UCSD-AML1 (cell line): Measurements from ENCODE around the gene DDT.
"Not testable (repeated sequence)": the region's sequence is repeated elsewhere in the genome, so short reads cannot be mapped to it uniquely, and the experiment has no call there.

Experiments used
- DNase-seq: peaks from one replicate; lab custom pipeline; 2025; ENCODE audit not compliant: unreplicated experiment; lab: John Stamatoyannopoulos, UW

Gene DDT

DNA sequence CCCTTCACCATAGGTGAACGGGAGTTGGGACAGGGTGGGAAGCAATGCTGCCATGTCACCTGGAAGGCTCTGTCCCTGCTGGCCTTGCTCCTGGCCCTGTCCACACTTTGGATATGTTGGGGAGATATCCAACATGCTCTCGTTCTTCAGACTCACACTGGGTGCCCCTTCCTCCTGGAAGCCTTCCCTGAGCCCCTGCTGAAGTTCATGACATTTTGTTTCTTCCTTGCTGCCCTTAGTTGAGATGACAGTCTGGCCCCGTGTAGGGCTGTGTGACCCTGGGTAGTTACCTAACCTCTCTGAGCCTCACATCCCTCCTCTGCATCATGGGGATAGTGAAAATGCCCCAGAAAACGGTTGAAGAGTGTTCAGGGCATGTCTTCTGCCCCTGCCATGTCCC is 20.8 kb downstream of the DDT start:
- DNase-seq = not testable (repeated sequence)

DNA sequence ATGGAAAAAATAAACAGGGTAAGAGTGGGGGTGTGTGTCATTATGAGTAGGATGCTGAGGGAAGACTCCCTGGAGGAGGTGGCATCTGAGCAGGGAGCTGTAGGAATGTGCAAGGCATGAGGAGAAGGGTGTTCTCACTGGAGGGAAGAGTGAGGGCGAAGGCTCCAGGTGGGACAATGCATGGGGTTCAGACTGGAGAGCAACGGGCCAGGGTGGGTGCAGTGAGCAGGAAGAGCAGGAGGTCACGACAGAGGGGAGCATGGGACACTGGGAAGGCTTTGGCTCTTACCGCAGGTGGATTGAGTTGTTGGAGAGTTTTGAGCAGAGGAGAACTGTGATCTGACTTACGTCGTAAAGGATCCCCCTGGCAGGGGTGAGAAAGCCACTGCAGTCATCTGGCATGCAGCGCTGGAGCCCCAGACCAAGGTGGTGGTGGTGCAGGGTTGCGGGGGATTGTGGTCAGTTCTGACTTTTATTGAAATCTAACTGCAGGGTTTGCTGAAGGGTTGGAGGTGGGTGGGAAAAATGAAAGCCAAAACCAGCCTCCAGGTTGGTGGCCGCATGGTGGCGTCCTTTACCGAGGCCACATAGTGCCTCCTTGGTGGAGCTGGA is 21.3 kb downstream of the DDT start:
- DNase-seq = not testable (repeated sequence)

DNA sequence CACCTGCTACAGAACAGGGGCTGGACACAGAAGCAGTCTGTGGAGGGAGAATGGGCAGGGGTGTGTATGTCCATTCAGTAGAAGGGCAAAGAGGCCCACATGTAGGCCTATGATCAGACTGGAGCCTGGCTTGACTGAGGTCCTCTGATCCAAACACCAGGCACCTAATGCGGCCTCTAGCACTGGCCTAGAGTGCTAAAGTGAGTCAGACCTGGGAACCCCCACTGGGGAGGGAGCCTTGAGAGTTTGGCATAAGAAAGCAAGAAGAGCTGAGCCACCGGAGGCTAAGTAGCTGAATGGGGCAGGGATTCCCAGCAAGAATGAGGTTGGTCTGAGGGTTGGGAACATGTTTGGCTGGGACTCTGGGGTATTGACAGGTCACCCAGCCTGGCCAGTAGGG is 22.9 kb downstream of the DDT start:
- not testable (repeated sequence) for DNase-seq

DNA sequence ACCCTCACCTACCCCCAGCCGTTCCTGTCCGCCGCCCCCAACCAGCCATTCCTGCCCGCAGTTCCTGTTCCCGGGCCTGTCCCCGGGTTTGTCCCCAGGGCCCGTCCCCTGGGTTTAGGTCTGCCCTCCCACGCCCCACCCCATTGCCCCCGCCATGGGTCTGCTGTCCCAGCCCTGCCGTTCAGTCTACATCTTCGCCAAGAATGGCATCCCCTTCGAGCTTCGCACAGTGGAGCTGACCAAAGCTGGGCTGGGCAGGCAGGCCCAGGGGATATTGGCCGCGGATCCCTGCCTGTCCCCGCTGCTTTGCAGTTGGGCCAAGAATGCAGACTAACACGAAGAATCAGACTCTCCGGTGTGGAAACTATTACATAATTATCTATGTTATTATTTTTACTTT is 24.5 kb downstream of the DDT start:
- not testable (repeated sequence) for DNase-seq

DNA sequence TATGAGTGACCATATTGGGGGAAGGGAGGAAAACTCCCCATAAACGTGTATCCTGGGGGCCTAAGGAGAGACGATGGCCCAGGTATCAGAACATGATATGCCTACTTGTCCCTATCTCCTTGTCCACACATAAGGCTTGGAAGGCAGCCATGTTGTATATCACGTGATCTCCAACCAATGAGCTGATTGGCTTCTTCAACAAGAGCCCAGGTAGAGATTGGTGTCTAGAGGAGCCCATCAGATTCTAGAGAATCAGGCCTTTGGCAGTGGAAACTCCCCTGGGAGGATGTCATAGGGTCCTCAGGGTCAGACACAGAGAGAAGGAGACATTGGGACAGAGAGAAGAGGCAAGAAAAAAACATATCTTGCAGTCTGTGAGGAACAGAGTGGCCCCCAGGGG is 26.9 kb downstream of the DDT start:
- DNase-seq = not testable (repeated sequence)

DNA sequence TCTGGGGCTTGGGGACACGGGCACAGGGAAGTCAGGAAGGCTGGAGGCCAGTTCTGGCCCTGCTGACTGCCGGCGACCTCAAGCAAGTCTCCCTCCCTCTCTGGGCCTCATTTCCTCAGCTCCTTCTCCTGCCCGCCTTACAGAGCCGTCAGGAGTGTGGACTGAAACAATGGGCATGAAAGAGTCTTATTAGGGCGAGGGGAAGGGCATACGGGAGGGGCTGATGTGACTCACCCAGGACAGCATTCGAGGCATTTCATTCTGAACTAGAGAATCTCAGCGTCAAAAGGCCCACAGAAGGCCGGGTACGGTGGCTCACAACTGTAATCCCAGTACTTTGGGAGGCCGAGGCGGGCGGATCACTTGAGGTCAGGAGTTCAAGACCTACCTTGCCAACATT is 34.1 kb downstream of the DDT start:
- not testable (repeated sequence) for DNase-seq

DNA sequence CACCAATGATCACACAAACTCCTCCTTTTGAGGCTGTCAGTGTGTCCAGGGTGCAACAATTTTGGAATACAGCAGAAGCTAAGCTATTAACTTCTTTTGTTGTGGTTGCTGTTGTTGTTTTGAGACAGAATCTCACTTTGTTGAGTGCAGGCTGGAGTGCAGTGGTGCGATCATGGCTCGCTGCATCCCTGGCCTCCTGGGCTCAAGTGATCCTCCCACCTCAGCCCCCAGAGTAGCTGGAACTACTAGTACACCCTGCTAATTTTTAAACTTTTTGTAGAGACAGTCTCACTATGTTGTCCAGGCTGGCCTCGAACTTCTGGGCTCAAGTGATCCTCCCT is 35.3 kb downstream of the DDT start:
- DNase-seq = no peak

DNA sequence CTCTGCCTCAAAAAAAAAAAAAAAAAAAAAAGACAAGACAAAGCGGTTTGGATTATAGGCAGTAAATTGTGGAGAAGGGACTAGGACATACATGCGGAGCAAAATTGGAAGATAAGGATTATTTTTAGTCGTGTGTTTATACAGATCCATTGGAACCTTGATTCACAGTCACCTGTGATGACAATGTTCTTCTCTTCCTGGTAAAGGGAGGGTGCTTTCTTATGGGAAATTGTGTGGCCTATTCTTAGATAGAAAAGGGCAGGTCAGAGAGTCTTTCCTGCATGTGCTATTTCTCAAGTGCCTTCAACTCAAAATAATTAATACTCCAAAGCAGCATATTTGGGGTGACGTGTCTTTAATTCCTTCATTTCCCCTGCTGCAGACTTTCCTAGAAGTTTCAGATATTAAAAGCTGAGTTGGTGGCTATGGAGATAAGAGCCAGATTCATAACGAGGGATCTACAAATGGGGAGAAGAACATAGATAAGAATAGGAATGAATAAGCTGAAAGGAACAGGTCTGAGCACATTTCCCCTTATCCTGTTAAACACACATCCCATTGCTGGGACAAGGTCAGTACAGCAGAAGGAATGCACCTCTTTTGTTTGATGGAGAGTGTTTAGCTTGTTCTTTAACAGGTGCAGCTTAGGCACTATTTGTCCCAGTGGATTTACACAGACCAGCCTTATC is 35.8 kb downstream of the DDT start:
- DNase-seq = no peak

DNA sequence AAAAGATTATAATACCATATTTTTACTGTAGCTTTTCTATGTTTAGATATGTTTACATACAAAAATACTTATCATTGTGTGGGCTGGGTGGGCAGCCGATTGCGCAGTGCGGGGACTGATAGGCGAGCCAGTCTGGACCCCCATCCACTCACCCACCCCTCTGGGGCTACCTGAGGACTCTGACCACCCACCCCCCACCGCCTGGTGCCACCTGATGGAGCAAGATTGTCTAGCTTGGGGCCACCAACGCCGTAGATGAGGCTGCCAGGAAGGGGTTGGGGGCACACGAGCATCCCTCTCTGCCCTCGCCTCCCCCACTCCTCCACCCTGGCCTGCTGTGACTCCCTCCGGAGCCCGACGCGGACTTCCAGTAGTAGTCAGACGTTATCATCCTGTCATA is 47.7 kb downstream of the DDT start:
- no peak for DNase-seq

DNA sequence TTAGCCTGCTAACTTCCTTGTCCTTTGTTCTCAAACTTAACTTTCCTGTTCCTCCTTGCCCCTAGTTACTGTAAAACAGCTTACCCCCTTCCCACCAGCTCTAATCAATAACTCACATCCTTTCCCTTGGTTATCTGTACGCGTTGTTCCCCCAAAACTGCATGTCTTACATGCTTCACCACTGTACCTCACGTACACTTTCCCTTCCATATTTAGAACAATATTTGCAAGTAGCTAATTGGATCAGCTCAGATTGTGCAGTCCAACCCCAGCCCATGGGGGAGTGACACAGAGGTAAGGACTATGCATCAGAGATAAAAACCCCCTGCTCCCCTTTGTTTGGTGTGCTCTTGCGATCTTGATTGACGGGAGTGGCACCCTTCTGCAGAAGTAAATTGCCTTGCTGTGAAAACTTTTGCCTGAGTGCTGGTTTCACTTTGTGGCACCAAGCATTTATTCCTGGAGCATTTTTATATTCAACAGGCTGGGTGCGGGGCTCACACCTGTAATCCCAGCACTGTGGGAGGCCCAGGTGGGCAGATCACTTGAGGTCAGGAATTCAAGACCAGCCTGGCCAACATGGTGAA is 49.1 kb downstream of the DDT start:
- DNase-seq = no peak

DNA sequence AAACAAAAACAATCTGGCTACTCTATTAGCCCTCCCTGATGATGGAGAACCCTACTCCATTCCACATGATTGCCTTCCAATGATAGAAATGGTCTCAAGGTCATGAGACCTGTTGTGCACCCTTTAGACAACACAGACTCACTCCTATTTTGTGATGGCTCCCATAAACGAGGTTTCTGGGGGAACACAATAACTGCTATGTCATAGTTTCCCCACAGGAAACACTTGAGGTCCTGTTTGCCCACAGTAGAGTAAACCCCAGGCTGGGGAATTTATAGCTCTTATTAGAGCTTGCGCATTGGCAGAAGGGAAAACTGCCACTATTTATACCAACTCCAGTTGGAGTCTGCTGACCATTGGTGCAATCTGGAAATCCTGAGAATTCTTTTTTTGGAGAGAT is 51.3 kb downstream of the DDT start:
- no peak for DNase-seq

DNA sequence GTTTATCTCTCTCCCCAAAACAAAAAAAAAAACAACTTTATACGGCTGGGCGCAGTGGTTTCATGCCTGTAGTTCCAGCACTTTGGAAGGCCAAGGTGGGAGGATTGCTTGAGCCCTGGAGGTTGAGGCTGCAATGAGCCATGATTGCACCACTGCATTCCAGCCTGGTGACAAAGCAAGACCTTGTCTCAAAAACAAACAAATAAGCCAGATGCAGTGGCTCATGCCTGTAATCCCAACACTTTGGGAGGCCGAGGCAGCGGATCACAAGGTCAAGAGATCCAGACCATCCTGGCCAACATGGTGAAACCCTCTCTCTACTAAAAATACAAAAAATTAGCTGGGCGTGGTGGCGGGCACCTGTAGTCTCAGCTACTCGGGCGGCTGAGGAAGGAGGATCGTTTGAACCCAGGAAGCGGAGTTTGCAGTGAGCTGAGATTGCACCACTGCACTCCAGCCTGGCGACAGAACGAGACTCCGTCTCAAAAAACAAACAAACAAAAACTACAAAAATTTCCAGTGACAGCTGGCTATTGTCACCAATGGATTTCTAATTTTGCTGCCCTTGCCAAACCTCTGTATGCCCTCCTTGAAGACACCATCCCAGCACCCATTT is 52.5 kb downstream of the DDT start:
- DNase-seq = not testable (repeated sequence)
